GM12864 (cell line): ENCODE measurements around the gene CLBA1.
"Not testable (repeated sequence)": the region's sequence is repeated elsewhere in the genome, so short reads cannot be mapped to it uniquely, and the experiment has no call there.

Experiments
- DNase-seq: peaks from one replicate; pipeline ENCODE4 v3.0.0-alpha.2; 2011; ENCODE audit warnings: low read depth
- H3K4me3 ChIP-seq: 2 replicates; pipeline ENCODE4 v1.5.1; 2011; ENCODE audit warnings: mild to moderate bottlenecking, low read depth, low read length, control low read depth
- CTCF ChIP-seq: IDR thresholded peaks from 2 replicates; pipeline ENCODE4 v1.5.1; 2011; ENCODE audit warnings: low read depth, mild to moderate bottlenecking, moderate library complexity, low read length, control low read depth, inconsistent platforms; ENCODE audit errors: missing control alignments

The CLBA1 gene

GRCh38 chr14:104938960-104939359 lies 46.6 kb upstream of the CLBA1 start:
- TF ChIP-seq CTCF: no peak
- DNase-seq: no peak
- no peak overlapping the region for H3K4me3 ChIP-seq

DNA sequence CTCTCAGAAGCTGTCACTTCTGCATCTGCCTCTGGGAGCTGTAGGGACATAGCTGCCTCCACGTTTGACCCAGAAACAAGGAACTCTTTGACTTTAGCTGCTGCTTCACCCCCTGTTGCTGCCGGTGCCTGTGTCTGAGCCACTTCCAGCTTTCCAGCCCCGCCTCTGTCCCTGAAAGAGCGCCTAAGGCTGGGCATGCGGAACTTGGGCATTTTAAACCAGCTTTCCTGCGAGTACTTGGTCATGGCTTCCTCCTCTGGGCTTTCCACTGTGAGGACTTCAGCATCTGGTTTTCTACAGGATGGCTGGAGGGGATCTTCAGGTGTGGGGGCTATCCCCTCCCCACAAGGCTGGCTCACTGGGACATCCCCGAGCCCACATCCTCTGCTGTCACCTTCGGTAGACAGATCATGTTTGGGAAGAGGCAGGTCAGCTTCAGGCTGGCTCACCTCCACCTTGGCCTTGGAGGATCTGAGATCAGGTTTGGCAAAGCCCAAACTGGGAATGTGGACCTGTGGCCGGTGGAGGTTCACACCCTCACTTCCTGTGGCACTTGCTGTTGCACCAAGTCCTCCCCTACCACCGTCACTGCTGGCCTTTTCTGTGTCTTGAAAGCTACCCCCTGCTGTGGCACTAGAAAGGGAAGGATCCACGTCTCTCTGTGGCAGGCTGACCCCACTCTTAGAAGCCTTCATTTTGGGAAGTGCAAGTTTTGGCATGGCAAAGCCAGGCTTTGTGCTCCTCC lies 45.8 kb upstream of the CLBA1 start:
- no peak overlapping the region for H3K4me3 ChIP-seq
- no peak for TF ChIP-seq CTCF

GRCh38 chr14:104940526-104941150 lies 45.0 kb upstream of the CLBA1 start:
- no peak for DNase-seq
- no peak for TF ChIP-seq CTCF
- H3K4me3 ChIP-seq: no peak overlapping the region

More for the DNA sequence above, 45.8 kb upstream of the CLBA1 start:
- DNase-seq: no peak

DNA sequence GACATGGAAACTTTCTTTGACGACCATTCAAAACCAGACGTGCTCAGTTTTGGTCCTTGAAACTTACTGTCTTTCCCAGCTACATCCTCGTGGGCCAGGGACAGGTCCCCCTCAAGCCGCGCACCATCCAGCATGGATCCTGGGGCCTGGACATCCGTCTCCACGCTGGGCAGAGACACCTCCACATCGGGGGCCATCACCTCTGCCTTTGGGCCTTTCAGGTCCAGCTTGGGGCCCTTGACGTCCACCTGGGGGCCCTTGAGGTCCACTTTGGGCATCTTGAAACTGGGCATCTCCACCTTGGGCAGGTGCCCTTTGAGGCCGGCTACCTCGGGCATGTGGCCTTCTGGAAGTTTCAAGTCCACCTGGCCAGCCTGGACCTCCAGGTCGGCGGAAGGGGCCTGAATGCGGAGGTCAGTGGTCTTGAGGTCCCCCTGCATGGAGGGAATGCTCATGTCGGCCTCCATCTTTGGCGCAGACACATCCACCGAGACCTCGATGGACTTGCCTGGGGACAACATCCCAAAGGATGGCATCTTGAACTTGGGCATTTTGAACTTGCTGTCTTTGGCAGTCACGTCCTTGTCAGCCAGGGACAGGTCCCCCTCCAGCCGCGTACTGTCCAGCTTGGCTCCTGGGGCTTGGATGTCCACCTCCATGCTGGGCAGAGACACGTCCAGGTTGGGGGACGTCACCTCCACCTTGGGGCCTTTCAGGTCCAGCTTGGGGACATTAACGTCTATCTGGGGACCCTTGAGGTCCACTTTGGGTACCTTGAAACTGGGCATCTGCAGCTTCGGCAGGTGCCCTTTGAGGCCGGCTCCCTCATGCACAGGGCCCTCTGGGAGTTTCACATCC lies 43.9 kb upstream of the CLBA1 start:
- DNase-seq: no peak
- TF ChIP-seq CTCF: no peak
- H3K4me3 ChIP-seq: no peak overlapping the region

DNA sequence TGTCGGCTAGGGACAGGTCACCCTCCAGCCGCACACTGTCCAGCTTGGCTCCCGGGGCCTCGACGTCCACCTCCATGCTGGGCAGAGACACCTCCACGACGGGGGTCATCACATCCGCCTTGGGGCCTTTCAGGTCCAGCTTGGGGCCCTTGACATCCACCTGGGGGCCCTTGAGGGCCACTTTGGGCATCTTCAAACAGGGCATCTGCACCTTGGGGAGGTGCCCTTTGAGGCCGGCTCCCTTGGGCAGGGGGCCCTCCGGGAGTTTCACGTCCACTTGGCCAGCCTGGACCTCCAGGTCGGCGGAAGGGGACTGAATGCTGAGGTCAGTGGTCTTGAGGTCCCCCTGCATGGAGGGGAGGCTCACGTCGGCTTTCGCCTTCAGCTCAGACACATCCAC lies 43.0 kb upstream of the CLBA1 start:
- H3K4me3 ChIP-seq: no peak overlapping the region
- DNase-seq: no peak
- no peak for TF ChIP-seq CTCF

DNA sequence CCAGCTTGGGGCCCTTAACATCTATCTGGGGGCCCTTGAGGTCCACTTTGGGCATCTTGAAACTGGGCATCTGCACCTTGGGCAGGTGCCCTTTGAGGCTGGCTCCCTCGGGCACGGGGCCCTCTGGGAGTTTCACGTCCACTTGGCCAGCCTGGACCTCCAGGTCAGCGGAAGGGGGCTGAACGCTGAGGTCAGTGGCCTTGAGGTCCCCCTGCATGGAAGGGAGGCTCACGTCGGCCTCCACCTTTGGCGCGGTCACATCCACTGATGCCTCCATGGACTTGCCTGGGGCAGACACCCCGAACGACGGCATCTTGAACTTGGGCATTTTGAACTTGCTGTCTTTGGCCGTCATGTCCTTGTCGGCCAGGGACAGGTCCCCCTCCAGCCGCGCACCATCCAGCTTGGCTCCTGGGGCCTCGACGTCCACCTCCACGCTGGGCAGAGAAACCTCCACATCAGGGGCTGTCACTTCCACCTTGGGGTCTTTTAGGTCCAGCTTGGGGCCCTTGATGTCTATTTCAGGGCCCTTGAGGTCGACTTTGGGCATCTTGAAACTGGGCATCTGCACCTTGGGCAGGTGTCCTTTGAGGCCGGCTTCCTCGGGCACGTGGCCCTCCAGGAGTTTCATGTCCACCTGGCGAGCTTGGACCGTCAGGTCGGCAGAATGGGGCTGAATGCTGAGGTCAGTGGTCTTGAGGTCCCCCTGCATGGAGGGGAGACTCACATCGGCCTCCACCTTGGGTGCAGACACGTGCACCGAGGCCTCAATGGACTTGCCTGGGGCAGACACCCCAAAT lies 42.2 kb upstream of the CLBA1 start:
- H3K4me3 ChIP-seq, DNase-seq: not testable (repeated sequence)

- not testable (repeated sequence) for H3K4me3 ChIP-seq, DNase-seq
Measured at GRCh38 chr14:104944016-104944308, 41.6 kb upstream of the CLBA1 start.

- DNase-seq, H3K4me3 ChIP-seq: not testable (repeated sequence)
Measured at GRCh38 chr14:104944436-104945205, 41.0 kb upstream of the CLBA1 start.

DNA sequence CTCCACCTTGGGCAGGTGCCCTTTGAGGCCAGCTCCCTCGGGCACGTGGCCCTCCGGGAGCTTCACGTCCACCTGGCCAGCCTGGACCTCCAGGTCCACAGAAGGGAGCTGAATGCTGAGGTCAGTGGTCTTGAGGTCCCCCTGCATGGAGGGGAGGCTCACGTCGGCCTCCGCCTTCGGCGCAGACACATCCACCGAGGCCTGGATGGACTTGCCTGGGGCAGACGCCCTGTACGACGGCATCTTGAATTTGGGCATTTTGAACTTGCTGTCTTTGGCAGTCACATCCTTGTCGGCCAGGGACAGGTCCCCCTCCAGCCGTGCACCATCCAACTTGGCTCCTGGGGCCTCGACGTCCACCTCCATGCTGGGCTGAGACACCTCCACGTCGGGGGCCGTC lies 40.3 kb upstream of the CLBA1 start:
- not testable (repeated sequence) for H3K4me3 ChIP-seq, DNase-seq

GRCh38 chr14:104945986-104946965 lies 39.3 kb upstream of the CLBA1 start:
- H3K4me3 ChIP-seq, DNase-seq: not testable (repeated sequence)
